Liver (tissue), 9 donors: Measurements from ENCODE around the gene MAT2B. TPM values are rescaled to one million over a fixed set of nuclear protein-coding genes. Genes with fewer than 3 reads are reported as not detected.
A peak's percentile ranks its signal among the peaks of the same experiment; 100 is the strongest.

Experiments
- DNase-seq: peaks from one replicate; pipeline ENCODE4 v3.0.0-alpha.2; 2017; ENCODE audit warnings: low spot score
- H3K27ac ChIP-seq, 2 donors: one replicate each; pipeline ENCODE4 v1.7.0; 2013; ENCODE audit warnings: inconsistent platforms in 2 of 2, low read length in 2 of 2, control low read depth in 1 of 2, low read depth in 1 of 2, mild to moderate bottlenecking in 1 of 2
- H3K27me3 ChIP-seq, 4 donors: one replicate each; pipeline versions ENCODE4 v1.6.1 to v1.7.0; 2013; ENCODE audit warnings: low read length in 3 of 4, inconsistent platforms in 1 of 4, mild to moderate bottlenecking in 1 of 4, moderate library complexity in 1 of 4; ENCODE audit not compliant: control insufficient read depth in 4 of 4, insufficient read depth in 4 of 4
- H3K36me3 ChIP-seq, 4 donors: one replicate each; pipeline versions ENCODE4 v1.6.1 to v1.7.0; 2013; ENCODE audit warnings: low read length in 3 of 4, mild to moderate bottlenecking in 3 of 4, low read depth in 1 of 4, moderate library complexity in 1 of 4; ENCODE audit not compliant: control insufficient read depth in 4 of 4, insufficient read depth in 3 of 4
- H3K4me1 ChIP-seq, 4 donors: one replicate each; pipeline versions ENCODE4 v1.6.1 to v1.7.0; 2013; ENCODE audit warnings: low read length in 3 of 4, mild to moderate bottlenecking in 3 of 4, moderate library complexity in 1 of 4; ENCODE audit not compliant: control insufficient read depth in 4 of 4, insufficient read depth in 4 of 4
- H3K4me3 ChIP-seq, 3 donors: one replicate each; pipeline versions ENCODE4 v1.6.1 to v1.7.0; 2013; ENCODE audit warnings: low read length in 3 of 3, control low read depth in 1 of 3, low read depth in 1 of 3, mild to moderate bottlenecking in 1 of 3
- H3K9ac ChIP-seq, 2 donors: one replicate each; pipeline ENCODE4 v1.7.0; 2013; ENCODE audit warnings: low read length in 2 of 2, mild to moderate bottlenecking in 2 of 2, moderate library complexity in 2 of 2, control low read depth in 1 of 2, low read depth in 1 of 2
- H3K9me3 ChIP-seq, 4 donors: one replicate each; pipeline versions ENCODE4 v1.6.1 to v1.7.0; 2013; ENCODE audit warnings: low read length in 3 of 4; ENCODE audit not compliant: control insufficient read depth in 4 of 4
- EGR1 ChIP-seq, 2 donors: IDR thresholded peaks; 2 replicates each; pipeline ENCODE4 v1.6.1; 2016 to 2018; ENCODE audit warnings: antibody characterized with exemption in 2 of 2, low read depth in 2 of 2
- FOXA1 ChIP-seq: IDR thresholded peaks from 2 replicates; pipeline ENCODE4 v1.6.1; 2016; ENCODE audit warnings: antibody characterized with exemption
- FOXA2 ChIP-seq: IDR thresholded peaks from 2 replicates; pipeline ENCODE4 v1.6.1; 2016; ENCODE audit warnings: antibody characterized with exemption
- GABPA ChIP-seq, 2 donors: IDR thresholded peaks in 1 of 2; conservative IDR thresholded peaks in 1 of 2; 2 replicates each; pipeline ENCODE4 v1.6.1; 2016; ENCODE audit warnings: antibody characterized with exemption in 2 of 2, mild to moderate bottlenecking in 1 of 2, moderate library complexity in 1 of 2
- HNF4A ChIP-seq, 2 donors: conservative IDR thresholded peaks; 2 replicates each; pipeline ENCODE4 v1.6.1; 2016; ENCODE audit warnings: antibody characterized with exemption in 2 of 2, mild to moderate bottlenecking in 2 of 2
- HNF4G ChIP-seq: IDR thresholded peaks from 2 replicates; pipeline ENCODE4 v1.6.1; 2016; ENCODE audit warnings: antibody characterized with exemption
- JUND ChIP-seq, 2 donors: IDR thresholded peaks; 2 replicates each; pipeline ENCODE4 v1.6.1; 2016; ENCODE audit warnings: antibody characterized with exemption in 2 of 2
- NR2F2 ChIP-seq: IDR thresholded peaks from 2 replicates; pipeline ENCODE4 v1.6.1; 2016; ENCODE audit warnings: antibody characterized with exemption
- RAD21 ChIP-seq, 2 donors: IDR thresholded peaks; 2 replicates each; pipeline ENCODE4 v1.6.1; 2016; ENCODE audit warnings: antibody characterized with exemption in 2 of 2, mild to moderate bottlenecking in 2 of 2
- RXRA ChIP-seq, 2 donors: IDR thresholded peaks; 2 replicates each; pipeline ENCODE4 v1.6.1; 2017 to 2018; ENCODE audit warnings: antibody characterized with exemption in 2 of 2, mild to moderate bottlenecking in 1 of 2
- SP1 ChIP-seq: IDR thresholded peaks from 2 replicates; pipeline ENCODE4 v1.6.1; 2018; ENCODE audit warnings: antibody characterized with exemption, mild to moderate bottlenecking
- TAF1 ChIP-seq: conservative IDR thresholded peaks from 2 replicates; pipeline ENCODE4 v1.6.1; 2016; ENCODE audit warnings: antibody characterized with exemption, mild to moderate bottlenecking
- YY1 ChIP-seq: IDR thresholded peaks from 2 replicates; pipeline ENCODE4 v1.6.1; 2016; ENCODE audit warnings: antibody characterized with exemption, mild to moderate bottlenecking
- WGBS: extraction: QIAGEN DNeasy Blood & Tissue Kit; methylation state at CpG from one replicate; pipeline ENCODE4 v1.1.7; 2013; 5-methylcytosine and 5-hydroxymethylcytosine counted together
- polyA plus RNA-seq, 2 donors: library from polyadenylated mRNA; stranded (reverse) in 1 of 2; unstranded in 1 of 2; fragments of 200-250 nt in 1 of 2; fragments of >200 nt in 1 of 2; fragmentation: Nextera tagmentation in 1 of 2; extraction: Ambion mirVana in 1 of 2; gene quantifications; one replicate each; pipeline versions ENCODE4 v1.2.1 to v1.2.3, GENCODE V29; 2013 to 2015
- total RNA-seq, 2 donors: library from RNA; depleted of rRNA; stranded (reverse); fragments of >200 nt; gene quantifications; one replicate each; pipeline ENCODE4 v1.2.3, GENCODE V29; 2014
- TF ChIP-seq, protein P1 (sequence below): IDR thresholded peaks from 2 replicates; pipeline ENCODE4 v1.6.1; 2016; ENCODE audit warnings: antibody characterized with exemption, mild to moderate bottlenecking
- TF ChIP-seq, protein P2 (sequence below): fragments of 150-350 bp; IDR thresholded peaks from 2 replicates; pipeline ENCODE4 v1.5.1; 2017; ENCODE audit warnings: improper control_type of control experiment, low read depth, low read length; ENCODE audit not compliant: missing input control
- TF ChIP-seq, protein P3 (sequence below): IDR thresholded peaks from 2 replicates; pipeline ENCODE4 v1.6.1; 2016; ENCODE audit warnings: antibody characterized with exemption
- TF ChIP-seq, protein P4 (sequence below): IDR thresholded peaks from 2 replicates; pipeline ENCODE4 v1.6.1; 2016; ENCODE audit warnings: antibody characterized with exemption
- TF ChIP-seq, protein P5 (sequence below): IDR thresholded peaks from 2 replicates; pipeline ENCODE4 v1.6.1; 2016; ENCODE audit warnings: antibody characterized with exemption
- donor health status: healthy.
- donor health status: healthy.
- donor health status: healthy.
- donor health status: healthy.
- donor health status: healthy.

The MAT2B gene
- total and polyA plus RNA-seq, 4 donors = 21.3 to 41.3 (median 25.0) TPM

DNA sequence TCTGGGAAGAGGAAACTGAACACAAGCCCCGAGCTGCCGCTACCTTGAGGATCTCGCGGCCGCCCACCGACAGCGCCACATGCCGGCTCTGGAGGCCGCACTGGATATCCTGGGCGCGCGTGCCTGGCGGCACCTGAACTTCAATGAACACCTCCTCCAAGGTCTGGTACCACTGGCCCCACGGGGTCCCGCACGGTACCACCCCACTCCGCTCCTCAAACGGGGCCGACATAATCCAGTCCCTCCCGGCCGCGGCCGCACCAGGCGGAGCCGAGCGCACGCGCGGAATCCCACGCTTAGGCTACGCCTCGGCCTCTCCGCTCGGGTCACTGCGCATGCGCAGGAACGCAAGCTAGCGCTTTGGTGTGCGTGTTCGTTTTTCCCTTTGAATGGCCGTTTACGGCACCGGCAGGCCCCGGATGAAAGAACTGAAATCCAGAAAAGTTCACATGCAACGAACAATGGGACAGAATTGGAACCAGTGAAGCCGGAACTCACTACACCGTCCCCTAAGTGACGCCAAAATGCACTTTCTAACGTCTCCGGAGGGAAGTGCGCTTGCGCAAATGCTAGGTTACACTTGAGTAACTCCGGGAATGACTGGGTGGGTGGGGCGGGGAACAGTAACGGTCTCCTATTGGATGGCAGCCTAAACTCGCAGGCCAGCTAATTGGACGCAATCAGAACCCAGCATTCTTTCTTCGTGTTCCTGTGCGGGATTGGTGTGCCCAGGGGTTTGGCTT is 45.4 kb upstream of the MAT2B start, which contains the start of gene NUDCD2:
Gene NUDCD2, minus strand, starts transcription at position 284 of the 743 bp plus-strand sequence. Its CDS starts 52 bp downstream, at position 232.
- no peaks in the 10 kb centered on the region for H3K27me3 ChIP-seq
- peaks cover 11 to 30% (median 24%) of the 10 kb centered on the region in 4 donors for H3K4me1 ChIP-seq
- TF ChIP-seq, protein P1, sequence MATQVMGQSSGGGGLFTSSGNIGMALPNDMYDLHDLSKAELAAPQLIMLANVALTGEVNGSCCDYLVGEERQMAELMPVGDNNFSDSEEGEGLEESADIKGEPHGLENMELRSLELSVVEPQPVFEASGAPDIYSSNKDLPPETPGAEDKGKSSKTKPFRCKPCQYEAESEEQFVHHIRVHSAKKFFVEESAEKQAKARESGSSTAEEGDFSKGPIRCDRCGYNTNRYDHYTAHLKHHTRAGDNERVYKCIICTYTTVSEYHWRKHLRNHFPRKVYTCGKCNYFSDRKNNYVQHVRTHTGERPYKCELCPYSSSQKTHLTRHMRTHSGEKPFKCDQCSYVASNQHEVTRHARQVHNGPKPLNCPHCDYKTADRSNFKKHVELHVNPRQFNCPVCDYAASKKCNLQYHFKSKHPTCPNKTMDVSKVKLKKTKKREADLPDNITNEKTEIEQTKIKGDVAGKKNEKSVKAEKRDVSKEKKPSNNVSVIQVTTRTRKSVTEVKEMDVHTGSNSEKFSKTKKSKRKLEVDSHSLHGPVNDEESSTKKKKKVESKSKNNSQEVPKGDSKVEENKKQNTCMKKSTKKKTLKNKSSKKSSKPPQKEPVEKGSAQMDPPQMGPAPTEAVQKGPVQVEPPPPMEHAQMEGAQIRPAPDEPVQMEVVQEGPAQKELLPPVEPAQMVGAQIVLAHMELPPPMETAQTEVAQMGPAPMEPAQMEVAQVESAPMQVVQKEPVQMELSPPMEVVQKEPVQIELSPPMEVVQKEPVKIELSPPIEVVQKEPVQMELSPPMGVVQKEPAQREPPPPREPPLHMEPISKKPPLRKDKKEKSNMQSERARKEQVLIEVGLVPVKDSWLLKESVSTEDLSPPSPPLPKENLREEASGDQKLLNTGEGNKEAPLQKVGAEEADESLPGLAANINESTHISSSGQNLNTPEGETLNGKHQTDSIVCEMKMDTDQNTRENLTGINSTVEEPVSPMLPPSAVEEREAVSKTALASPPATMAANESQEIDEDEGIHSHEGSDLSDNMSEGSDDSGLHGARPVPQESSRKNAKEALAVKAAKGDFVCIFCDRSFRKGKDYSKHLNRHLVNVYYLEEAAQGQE = peak; percentile 53
- TF ChIP-seq RXRA (IDR thresholded peaks at IDR 0.05) (peak in 1 of 2 donors; percentile 30), HNF4G (no peak), SP1 (peak; percentile 85), YY1 (peak; percentile 90), EGR1 (IDR thresholded peaks at IDR 0.05; ENCODE audit: low read depth in 2 of 2) (peak in 1 of 2 donors; percentile 30), JUND (IDR thresholded peaks at IDR 0.05) (no peak), NR2F2 (no peak), GABPA (IDR thresholded peaks at IDR 0.05 in 1 of 2, conservative IDR thresholded peaks at IDR 0.05 in 1 of 2) (peak in 1 of 2 donors; percentile 50), HNF4A (conservative IDR thresholded peaks at IDR 0.05) (peak in 1 of 2 donors; percentile 16), FOXA2 (no peak), TAF1 (peak; percentile 2), FOXA1 (no peak), RAD21 (IDR thresholded peaks at IDR 0.05) (no peak)
- TF ChIP-seq, protein P2, sequence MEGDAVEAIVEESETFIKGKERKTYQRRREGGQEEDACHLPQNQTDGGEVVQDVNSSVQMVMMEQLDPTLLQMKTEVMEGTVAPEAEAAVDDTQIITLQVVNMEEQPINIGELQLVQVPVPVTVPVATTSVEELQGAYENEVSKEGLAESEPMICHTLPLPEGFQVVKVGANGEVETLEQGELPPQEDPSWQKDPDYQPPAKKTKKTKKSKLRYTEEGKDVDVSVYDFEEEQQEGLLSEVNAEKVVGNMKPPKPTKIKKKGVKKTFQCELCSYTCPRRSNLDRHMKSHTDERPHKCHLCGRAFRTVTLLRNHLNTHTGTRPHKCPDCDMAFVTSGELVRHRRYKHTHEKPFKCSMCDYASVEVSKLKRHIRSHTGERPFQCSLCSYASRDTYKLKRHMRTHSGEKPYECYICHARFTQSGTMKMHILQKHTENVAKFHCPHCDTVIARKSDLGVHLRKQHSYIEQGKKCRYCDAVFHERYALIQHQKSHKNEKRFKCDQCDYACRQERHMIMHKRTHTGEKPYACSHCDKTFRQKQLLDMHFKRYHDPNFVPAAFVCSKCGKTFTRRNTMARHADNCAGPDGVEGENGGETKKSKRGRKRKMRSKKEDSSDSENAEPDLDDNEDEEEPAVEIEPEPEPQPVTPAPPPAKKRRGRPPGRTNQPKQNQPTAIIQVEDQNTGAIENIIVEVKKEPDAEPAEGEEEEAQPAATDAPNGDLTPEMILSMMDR = no peak
- TF ChIP-seq, protein P3, sequence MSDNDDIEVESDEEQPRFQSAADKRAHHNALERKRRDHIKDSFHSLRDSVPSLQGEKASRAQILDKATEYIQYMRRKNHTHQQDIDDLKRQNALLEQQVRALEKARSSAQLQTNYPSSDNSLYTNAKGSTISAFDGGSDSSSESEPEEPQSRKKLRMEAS = peak; percentile 64
- TF ChIP-seq, protein P4, sequence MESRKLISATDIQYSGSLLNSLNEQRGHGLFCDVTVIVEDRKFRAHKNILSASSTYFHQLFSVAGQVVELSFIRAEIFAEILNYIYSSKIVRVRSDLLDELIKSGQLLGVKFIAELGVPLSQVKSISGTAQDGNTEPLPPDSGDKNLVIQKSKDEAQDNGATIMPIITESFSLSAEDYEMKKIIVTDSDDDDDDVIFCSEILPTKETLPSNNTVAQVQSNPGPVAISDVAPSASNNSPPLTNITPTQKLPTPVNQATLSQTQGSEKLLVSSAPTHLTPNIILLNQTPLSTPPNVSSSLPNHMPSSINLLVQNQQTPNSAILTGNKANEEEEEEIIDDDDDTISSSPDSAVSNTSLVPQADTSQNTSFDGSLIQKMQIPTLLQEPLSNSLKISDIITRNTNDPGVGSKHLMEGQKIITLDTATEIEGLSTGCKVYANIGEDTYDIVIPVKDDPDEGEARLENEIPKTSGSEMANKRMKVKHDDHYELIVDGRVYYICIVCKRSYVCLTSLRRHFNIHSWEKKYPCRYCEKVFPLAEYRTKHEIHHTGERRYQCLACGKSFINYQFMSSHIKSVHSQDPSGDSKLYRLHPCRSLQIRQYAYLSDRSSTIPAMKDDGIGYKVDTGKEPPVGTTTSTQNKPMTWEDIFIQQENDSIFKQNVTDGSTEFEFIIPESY = no peak
- TF ChIP-seq, protein P5, sequence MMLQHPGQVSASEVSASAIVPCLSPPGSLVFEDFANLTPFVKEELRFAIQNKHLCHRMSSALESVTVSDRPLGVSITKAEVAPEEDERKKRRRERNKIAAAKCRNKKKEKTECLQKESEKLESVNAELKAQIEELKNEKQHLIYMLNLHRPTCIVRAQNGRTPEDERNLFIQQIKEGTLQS = no peak
- peak within 1 kb of the TSS; percentile 70 to 98 for H3K9ac ChIP-seq
- under 1% methylated on average over 59 of the region's 59 CpGs for WGBS
- H3K4me3 ChIP-seq = peak within 1 kb of the TSS; percentile 68 to 77 (median 71)
- H3K36me3 ChIP-seq = peaks cover 0 to 4% (median 0%) of the 10 kb centered on the region in 4 donors
- H3K27ac ChIP-seq = peak within 1 kb of the TSS; percentile 95 to 96
- H3K9me3 ChIP-seq = no peaks in the 10 kb centered on the region
- peak; percentile 93 for DNase-seq
